WTC11 (cell line): Measurements from ENCODE around the gene METAP1. TPM values are rescaled to one million over a fixed set of nuclear protein-coding genes. Genes with fewer than 3 reads are reported as not detected.

Source experiments
- ATAC-seq: fragments of 200-7000 bp; cut with Tn5 transposase; 2 replicates; pipeline ENCODE4 v1.10.0; 2021; ENCODE audit warnings: mild to moderate bottlenecking, moderate library complexity
- CTCF ChIA-PET: fragments of 300-600 bp; sonication (Branson Sonifier 250); formaldehyde crosslinking; loops from one replicate; lab custom pipeline; 2021; ENCODE audit warnings: antibody characterized with exemption; lab: Charles Lee
- POLR2A ChIA-PET: fragments of 350-600 bp; sonication (Branson Sonifier 250); formaldehyde crosslinking; loops from one replicate; lab custom pipeline; 2021; ENCODE audit warnings: antibody characterized with exemption; lab: Charles Lee
- DNase-seq: peaks from one replicate; pipeline ENCODE4 v3.0.0; 2021; ENCODE audit warnings: low spot score
- H3K27ac Mint-ChIP-seq: 2 replicates; pipeline ENCODE4 v1.8.0; 2021; ENCODE audit warnings: mixed read lengths
- H3K27me3 Mint-ChIP-seq: 2 replicates; pipeline ENCODE4 v1.8.0; 2021; ENCODE audit warnings: low read depth, mild to moderate bottlenecking, moderate library complexity, mixed read lengths
- H3K36me3 Mint-ChIP-seq: 2 replicates; pipeline ENCODE4 v1.8.0; 2021; ENCODE audit warnings: mixed read lengths
- H3K4me1 Mint-ChIP-seq: 2 replicates; pipeline ENCODE4 v1.8.0; 2022; ENCODE audit warnings: mixed read lengths
- H3K4me3 Mint-ChIP-seq: 2 replicates; pipeline ENCODE4 v1.8.0; 2021; ENCODE audit warnings: mild to moderate bottlenecking, moderate library complexity, mixed read lengths
- H3K9me3 Mint-ChIP-seq: 2 replicates; pipeline ENCODE4 v1.8.0; 2021; ENCODE audit warnings: mixed read lengths
- CREB1 ChIP-seq: sonication (generic); formaldehyde crosslinking; IDR thresholded peaks from 2 replicates; pipeline ENCODE4 v1.8.0; 2023; ENCODE audit warnings: mild to moderate bottlenecking, missing genetic modification reagents
- E2F4 ChIP-seq: sonication (generic); formaldehyde crosslinking; IDR thresholded peaks from 2 replicates; pipeline ENCODE4 v1.8.1; 2022; ENCODE audit warnings: low read depth, mild to moderate bottlenecking, moderate library complexity, missing genetic modification reagents, borderline replicate concordance
- ELF4 ChIP-seq: sonication (generic); formaldehyde crosslinking; IDR thresholded peaks from 2 replicates; pipeline ENCODE4 v1.8.1; 2022; ENCODE audit warnings: low read depth, mild to moderate bottlenecking, moderate library complexity, missing genetic modification reagents
- EMX1 ChIP-seq: fragments of 250-450 bp; sonication (Bioruptor Pico); IDR thresholded peaks from 2 replicates; pipeline ENCODE4 v1.8.0; 2021; ENCODE audit warnings: mild to moderate bottlenecking
- FOXP1 ChIP-seq: sonication (generic); formaldehyde crosslinking; IDR thresholded peaks from 2 replicates; pipeline ENCODE4 v1.8.0; 2022; ENCODE audit warnings: missing genetic modification reagents, mild to moderate bottlenecking, moderate library complexity, borderline replicate concordance
- GRHL2 ChIP-seq: fragments of 250-450 bp; sonication (Bioruptor Pico); IDR thresholded peaks from 2 replicates; pipeline ENCODE4 v1.8.0; 2022; ENCODE audit warnings: mild to moderate bottlenecking, moderate library complexity; ENCODE audit not compliant: insufficient replicate concordance, severe bottlenecking
- HMGA2 ChIP-seq: fragments of 250-450 bp; sonication (Bioruptor Pico); IDR thresholded peaks from 2 replicates; pipeline ENCODE4 v1.4.0; 2021; ENCODE audit warnings: mild to moderate bottlenecking, moderate library complexity
- IRF2 ChIP-seq: sonication (generic); formaldehyde crosslinking; IDR thresholded peaks from 2 replicates; pipeline ENCODE4 v1.8.0; 2022; ENCODE audit warnings: low read depth, missing genetic modification reagents, borderline replicate concordance
- KAT7 ChIP-seq: sonication (generic); formaldehyde crosslinking; IDR thresholded peaks from 2 replicates; pipeline ENCODE4 v1.8.1; 2023; ENCODE audit warnings: missing genetic modification reagents, mild to moderate bottlenecking, borderline replicate concordance
- MLX ChIP-seq: sonication (generic); formaldehyde crosslinking; IDR thresholded peaks from 2 replicates; pipeline ENCODE4 v1.8.1; 2023; ENCODE audit warnings: mild to moderate bottlenecking, missing genetic modification reagents, moderate library complexity
- NR2C2 ChIP-seq: sonication (generic); formaldehyde crosslinking; IDR thresholded peaks from 2 replicates; pipeline ENCODE4 v1.8.0; 2022; ENCODE audit warnings: mild to moderate bottlenecking, missing genetic modification reagents
- NR3C1 ChIP-seq: sonication (generic); formaldehyde crosslinking; conservative IDR thresholded peaks from 2 replicates; pipeline ENCODE4 v1.8.1; 2023; ENCODE audit warnings: low read depth, mild to moderate bottlenecking, missing genetic modification reagents
- SP1 ChIP-seq: sonication (generic); formaldehyde crosslinking; conservative IDR thresholded peaks from 2 replicates; pipeline ENCODE4 v1.8.1; 2022; ENCODE audit warnings: missing genetic modification reagents
- TCF7 ChIP-seq: sonication (generic); formaldehyde crosslinking; IDR thresholded peaks from 2 replicates; pipeline ENCODE4 v1.8.0; 2022; ENCODE audit warnings: mild to moderate bottlenecking, low read depth, missing genetic modification reagents, moderate library complexity
- TEAD4 ChIP-seq: sonication (generic); formaldehyde crosslinking; IDR thresholded peaks from 2 replicates; pipeline ENCODE4 v1.8.0; 2022; ENCODE audit warnings: mild to moderate bottlenecking, missing genetic modification reagents
- USF2 ChIP-seq: sonication (generic); formaldehyde crosslinking; IDR thresholded peaks from 2 replicates; pipeline ENCODE4 v1.8.1; 2023; ENCODE audit warnings: mild to moderate bottlenecking, missing genetic modification reagents, moderate library complexity
- ZBTB21 ChIP-seq: sonication (generic); formaldehyde crosslinking; IDR thresholded peaks from 2 replicates; pipeline ENCODE4 v1.8.1; 2023; ENCODE audit warnings: mild to moderate bottlenecking, missing genetic modification reagents, borderline replicate concordance
- ZNF121 ChIP-seq: sonication (generic); formaldehyde crosslinking; IDR thresholded peaks from 2 replicates; pipeline ENCODE4 v1.8.0; 2023; ENCODE audit warnings: missing genetic modification reagents
- ZNF219 ChIP-seq: sonication (generic); formaldehyde crosslinking; IDR thresholded peaks from 2 replicates; pipeline ENCODE4 v1.8.0; 2023; ENCODE audit warnings: missing genetic modification reagents, mild to moderate bottlenecking, borderline replicate concordance
- ZNF416 ChIP-seq: fragments of 250-450 bp; sonication (Bioruptor Pico); IDR thresholded peaks from 2 replicates; pipeline ENCODE4 v1.9.0; 2021; ENCODE audit warnings: mild to moderate bottlenecking, inconsistent platforms
- ZNF671 ChIP-seq: fragments of 250-450 bp; sonication (Bioruptor Pico); IDR thresholded peaks from 2 replicates; pipeline ENCODE4 v1.8.0; 2021; ENCODE audit warnings: mild to moderate bottlenecking
- total RNA-seq: library from RNA; stranded (reverse); gene quantifications from 3 replicates; pipeline ENCODE4 v1.2.3, GENCODE V29; 2021
- TF ChIP-seq, protein P1 (sequence below): fragments of 250-450 bp; sonication (Bioruptor Pico); IDR thresholded peaks from 2 replicates; pipeline ENCODE4 v1.8.0; 2021; ENCODE audit warnings: mild to moderate bottlenecking
- TF ChIP-seq, protein P2 (sequence below): sonication (generic); formaldehyde crosslinking; IDR thresholded peaks from 2 replicates; pipeline ENCODE4 v1.8.0; 2022; ENCODE audit warnings: mild to moderate bottlenecking, missing genetic modification reagents

METAP1 gene
- total RNA-seq, 1 experiment from 2014 or later = 102 TPM

GRCh38 chr4:99071159-99071558, 75.6 kb downstream of the METAP1 start:
- Mint-ChIP-seq H3K4me1 (no peaks in the 10 kb centered on the region), H3K9me3 (no peaks in the 10 kb centered on the region), H3K27me3 (no peaks in the 10 kb centered on the region), H3K36me3 (peaks cover 49% of the 10 kb centered on the region), H3K27ac (no peak overlapping the region), H3K4me3 (no peak overlapping the region)
- DNase-seq = no peak
- POLR2A ChIA-PET = no interaction called here
- TF ChIP-seq HMGA2 (CRISPR knock-in tag) (no peak), FOXP1 (CRISPR knock-in tag) (no peak), ZBTB21 (no peak), ZNF219 (CRISPR knock-in tag) (no peak)
- TF ChIP-seq, protein P1, sequence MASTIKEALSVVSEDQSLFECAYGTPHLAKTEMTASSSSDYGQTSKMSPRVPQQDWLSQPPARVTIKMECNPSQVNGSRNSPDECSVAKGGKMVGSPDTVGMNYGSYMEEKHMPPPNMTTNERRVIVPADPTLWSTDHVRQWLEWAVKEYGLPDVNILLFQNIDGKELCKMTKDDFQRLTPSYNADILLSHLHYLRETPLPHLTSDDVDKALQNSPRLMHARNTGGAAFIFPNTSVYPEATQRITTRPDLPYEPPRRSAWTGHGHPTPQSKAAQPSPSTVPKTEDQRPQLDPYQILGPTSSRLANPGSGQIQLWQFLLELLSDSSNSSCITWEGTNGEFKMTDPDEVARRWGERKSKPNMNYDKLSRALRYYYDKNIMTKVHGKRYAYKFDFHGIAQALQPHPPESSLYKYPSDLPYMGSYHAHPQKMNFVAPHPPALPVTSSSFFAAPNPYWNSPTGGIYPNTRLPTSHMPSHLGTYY = no peak
- CTCF ChIA-PET = interaction anchor here (1.1 kb wide), 1 partner anchor 15 kb away, joined by 3 read pairs; no protein-coding TSS in a partner anchor
- no peak for ATAC-seq

GRCh38 chr4:99074816-99075215, 79.3 kb downstream of the METAP1 start:
- Mint-ChIP-seq H3K36me3 (peaks cover 80% of the 10 kb centered on the region), H3K9me3 (no peaks in the 10 kb centered on the region), H3K4me3 (no peak overlapping the region), H3K27me3 (no peaks in the 10 kb centered on the region), H3K4me1 (no peaks in the 10 kb centered on the region), H3K27ac (no peak overlapping the region)
- ChIA-PET CTCF (interaction anchor here (0.6 kb wide), 1 partner anchor 336 kb away, joined by 3 read pairs; no protein-coding TSS in a partner anchor), POLR2A (interaction anchor here (0.6 to 0.7 kb wide), 2 partner anchors 80 to 880 kb away, joined by 3 read pairs; no protein-coding TSS in a partner anchor)
- ATAC-seq (no peak), DNase-seq (no peak)
- TF ChIP-seq EMX1 (CRISPR knock-in tag) (no peak), TEAD4 (no peak), ELF4 (CRISPR knock-in tag) (no peak), NR2C2 (CRISPR knock-in tag) (no peak), CREB1 (CRISPR knock-in tag) (no peak), NR3C1 (CRISPR knock-in tag) (no peak), GRHL2 (no peak), KAT7 (CRISPR knock-in tag) (no peak), TCF7 (CRISPR knock-in tag) (no peak), SP1 (CRISPR knock-in tag) (no peak), E2F4 (no peak), ZNF671 (CRISPR knock-in tag) (no peak), ZNF121 (CRISPR knock-in tag) (no peak)

- DNase-seq = no peak
- no peak overlapping the region for H3K4me3 Mint-ChIP-seq
- CTCF ChIA-PET = no interaction called here
- ATAC-seq = no peak
- POLR2A ChIA-PET = no interaction called here
- peaks cover 87% of the 10 kb centered on the region for H3K36me3 Mint-ChIP-seq
- H3K27ac Mint-ChIP-seq = no peak overlapping the region
- no peaks in the 10 kb centered on the region for H3K4me1 Mint-ChIP-seq
- H3K9me3 Mint-ChIP-seq = no peaks in the 10 kb centered on the region
- H3K27me3 Mint-ChIP-seq = no peaks in the 10 kb centered on the region
- TF ChIP-seq TCF7 (CRISPR knock-in tag) = no peak
- no peak for TF ChIP-seq KAT7 (CRISPR knock-in tag)
- TF ChIP-seq, protein P2, sequence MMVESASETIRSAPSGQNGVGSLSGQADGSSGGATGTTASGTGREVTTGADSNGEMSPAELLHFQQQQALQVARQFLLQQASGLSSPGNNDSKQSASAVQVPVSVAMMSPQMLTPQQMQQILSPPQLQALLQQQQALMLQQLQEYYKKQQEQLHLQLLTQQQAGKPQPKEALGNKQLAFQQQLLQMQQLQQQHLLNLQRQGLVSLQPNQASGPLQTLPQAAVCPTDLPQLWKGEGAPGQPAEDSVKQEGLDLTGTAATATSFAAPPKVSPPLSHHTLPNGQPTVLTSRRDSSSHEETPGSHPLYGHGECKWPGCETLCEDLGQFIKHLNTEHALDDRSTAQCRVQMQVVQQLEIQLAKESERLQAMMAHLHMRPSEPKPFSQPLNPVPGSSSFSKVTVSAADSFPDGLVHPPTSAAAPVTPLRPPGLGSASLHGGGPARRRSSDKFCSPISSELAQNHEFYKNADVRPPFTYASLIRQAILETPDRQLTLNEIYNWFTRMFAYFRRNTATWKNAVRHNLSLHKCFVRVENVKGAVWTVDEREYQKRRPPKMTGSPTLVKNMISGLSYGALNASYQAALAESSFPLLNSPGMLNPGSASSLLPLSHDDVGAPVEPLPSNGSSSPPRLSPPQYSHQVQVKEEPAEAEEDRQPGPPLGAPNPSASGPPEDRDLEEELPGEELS = no peak
- no peak for TF ChIP-seq USF2 (CRISPR knock-in tag)
- TF ChIP-seq IRF2 = no peak
- TF ChIP-seq ZNF416 (CRISPR knock-in tag) = no peak
- no peak for TF ChIP-seq MLX (CRISPR knock-in tag)
Measured at GRCh38 chr4:99076292-99076976, 80.9 kb downstream of the METAP1 start.
